Measurements from ENCODE around the gene CELF6.

The CELF6 gene

DNA sequence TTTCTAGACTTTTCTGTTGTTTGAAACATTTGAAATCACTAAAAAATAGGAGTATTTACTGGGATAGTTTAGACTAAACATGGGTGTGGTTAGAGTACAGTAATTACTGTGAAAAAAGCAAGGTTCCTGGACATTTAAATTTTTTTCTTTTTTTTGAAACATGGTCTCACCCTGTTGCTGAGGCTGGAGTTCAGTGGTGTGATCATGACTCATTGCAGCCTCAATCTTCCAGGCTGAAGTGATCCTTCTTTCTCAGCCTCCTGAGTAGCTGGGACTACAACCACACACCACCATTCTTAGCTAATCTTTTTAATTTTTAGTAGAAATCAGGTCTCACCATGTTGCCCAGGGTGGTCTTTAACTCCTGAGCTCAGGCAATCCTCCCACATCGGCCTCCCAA is 20.4 kb upstream of the CELF6 start:
- in situ Hi-C loops (cut with HindIII; ENCODE audit: low pct_unique_long_range_greater_than_20kb, low sequenced_read_pairs) = no loop called here

DNA sequence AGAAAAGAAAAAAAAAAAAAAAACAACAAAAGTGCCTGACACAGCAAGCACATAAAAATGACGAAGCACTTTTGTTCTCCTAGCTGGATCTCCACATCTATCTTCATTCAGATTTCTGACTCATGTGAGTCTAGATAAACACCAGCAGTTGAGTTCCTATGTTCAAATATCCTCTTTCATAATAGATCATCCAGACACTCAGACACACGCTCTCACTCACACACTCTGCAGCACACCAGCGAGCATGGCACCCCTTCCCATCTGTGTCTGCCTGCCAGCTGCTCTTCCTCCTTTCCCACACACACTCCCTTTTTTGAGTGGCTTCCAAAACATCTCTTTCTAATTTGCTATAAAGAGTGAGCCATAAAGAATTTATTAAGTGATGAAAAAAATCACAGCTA is 19.8 kb upstream of the CELF6 start:
- in situ Hi-C loops (cut with HindIII; ENCODE audit: low pct_unique_long_range_greater_than_20kb, low sequenced_read_pairs) = no loop called here
- no peak for TF ChIP-seq JUND (IDR thresholded peaks at IDR 0.05; ENCODE audit: low read depth)
- no peak for DNase-seq (ENCODE audit: low read depth in 1 of 2, low spot score in 1 of 2)

More for the DNA sequence above, 20.4 kb upstream of the CELF6 start:
- TF ChIP-seq JUND (IDR thresholded peaks at IDR 0.05; ENCODE audit: low read depth) = no peak
- DNase-seq (ENCODE audit: low read depth in 1 of 2, low spot score in 1 of 2) = no peak

- no peak for TF ChIP-seq JUND (IDR thresholded peaks at IDR 0.05; ENCODE audit: low read depth)
- no peak for DNase-seq (ENCODE audit: low read depth in 1 of 2, low spot score in 1 of 2)
- in situ Hi-C loops (cut with HindIII; ENCODE audit: low pct_unique_long_range_greater_than_20kb, low sequenced_read_pairs) = no loop called here
Measured at GRCh38 chr15:72338617-72339321, 18.8 kb upstream of the CELF6 start.

- DNase-seq (ENCODE audit: low read depth in 1 of 2, low spot score in 1 of 2) = no peak
- in situ Hi-C loops (cut with HindIII; ENCODE audit: low pct_unique_long_range_greater_than_20kb, low sequenced_read_pairs) = no loop called here
- TF ChIP-seq JUND (IDR thresholded peaks at IDR 0.05; ENCODE audit: low read depth) = no peak
Measured at GRCh38 chr15:72338148-72338547, 18.2 kb upstream of the CELF6 start.

DNA sequence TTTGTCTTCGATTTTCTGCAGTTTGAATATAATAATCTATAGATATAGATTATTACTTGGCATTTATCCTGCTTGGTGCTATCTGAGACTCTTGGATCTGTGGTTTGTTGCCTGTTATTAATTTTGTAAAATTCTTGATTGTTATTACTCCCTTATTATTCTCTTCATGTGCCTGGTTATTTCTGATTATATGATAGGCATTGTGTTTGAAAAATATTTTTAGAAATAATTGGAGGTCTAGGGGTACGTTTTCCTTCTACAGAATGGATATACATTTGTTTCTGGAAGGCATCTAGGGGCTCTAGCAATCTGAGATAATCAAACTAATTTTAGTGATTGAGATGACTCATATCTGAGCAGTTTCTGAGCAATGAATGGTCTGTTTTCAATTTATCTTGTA is 14.9 kb upstream of the CELF6 start:
- in situ Hi-C loops (cut with HindIII; ENCODE audit: low pct_unique_long_range_greater_than_20kb, low sequenced_read_pairs) = no loop called here
- no peak for TF ChIP-seq JUND (IDR thresholded peaks at IDR 0.05; ENCODE audit: low read depth)
- no peak for DNase-seq (ENCODE audit: low read depth in 1 of 2, low spot score in 1 of 2)

DNA sequence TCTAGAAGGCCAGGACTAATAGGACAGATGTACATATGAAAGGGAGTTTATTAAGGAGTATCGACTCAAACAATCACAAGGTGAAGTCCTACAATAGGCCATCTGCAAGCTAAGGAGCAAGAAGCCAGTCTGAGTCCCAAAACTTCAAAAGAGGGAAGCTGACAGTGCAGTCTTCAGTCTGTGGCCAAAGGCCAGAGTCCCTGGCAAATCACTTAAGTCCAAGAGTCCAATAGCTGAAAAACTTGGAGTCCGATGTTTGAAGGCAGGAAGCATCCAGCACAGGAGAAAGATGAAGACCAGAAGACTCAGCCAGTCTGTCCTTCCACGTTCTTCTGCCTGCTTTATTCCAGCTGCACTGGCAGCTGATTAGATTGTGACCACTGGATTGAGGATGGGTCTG is 11.1 kb upstream of the CELF6 start:
- TF ChIP-seq JUND (IDR thresholded peaks at IDR 0.05; ENCODE audit: low read depth) = no peak
- in situ Hi-C loops (cut with HindIII; ENCODE audit: low pct_unique_long_range_greater_than_20kb, low sequenced_read_pairs) = no loop called here
- no peak for DNase-seq (ENCODE audit: low read depth in 1 of 2, low spot score in 1 of 2)

DNA sequence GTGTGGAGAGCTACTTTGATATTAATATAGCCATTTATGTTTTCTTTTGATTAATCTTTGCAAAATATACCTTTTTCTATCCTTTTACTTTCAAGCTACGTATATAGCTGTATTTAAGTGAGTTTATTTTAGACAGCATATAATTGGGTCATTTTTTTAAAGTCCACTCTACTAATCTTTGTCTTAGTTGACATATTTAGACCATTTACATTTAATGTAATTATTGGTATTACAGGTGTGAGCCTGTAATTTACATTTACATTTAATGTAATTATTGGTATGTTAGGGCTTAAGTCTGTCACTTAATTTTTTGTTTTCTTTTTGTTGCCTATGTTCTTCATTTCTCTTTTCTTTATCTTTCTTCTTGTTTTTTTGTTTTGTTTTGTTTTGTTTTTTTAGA is 3.8 kb upstream of the CELF6 start:
- in situ Hi-C loops (cut with HindIII; ENCODE audit: low pct_unique_long_range_greater_than_20kb, low sequenced_read_pairs) = no loop called here
- DNase-seq (ENCODE audit: low read depth in 1 of 2, low spot score in 1 of 2) = no peak
- no peak for TF ChIP-seq JUND (IDR thresholded peaks at IDR 0.05; ENCODE audit: low read depth)

DNA sequence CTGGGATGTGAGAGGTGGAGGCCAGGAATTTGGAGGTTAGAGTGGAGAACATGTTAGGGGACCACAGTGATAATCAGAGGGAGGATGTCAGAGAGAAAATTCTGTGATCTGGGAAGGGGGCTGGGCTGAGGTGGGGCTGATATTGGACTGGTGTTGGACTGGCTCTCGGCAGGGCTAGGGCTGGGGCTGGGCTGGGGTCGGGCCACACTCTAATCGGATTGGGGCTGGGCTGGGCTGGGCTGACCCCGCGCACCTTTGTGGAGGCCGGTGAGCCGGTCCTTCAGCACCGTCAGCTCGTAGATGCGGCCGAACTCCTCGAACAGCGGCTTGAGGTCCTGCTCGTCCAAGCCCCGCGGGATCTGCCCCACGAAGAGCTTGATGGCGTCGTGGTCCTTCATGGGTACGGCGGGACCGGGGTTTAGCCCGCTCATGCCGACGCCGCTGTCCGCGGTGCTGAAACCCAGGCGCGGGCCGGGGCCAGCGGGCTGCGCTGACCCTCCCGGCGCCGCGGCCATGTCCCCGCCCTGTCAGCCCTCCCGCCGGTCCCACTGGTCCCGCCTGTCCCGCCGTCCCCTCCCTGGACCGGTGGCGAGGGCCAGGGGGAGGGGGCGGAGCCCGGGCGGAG is 485 bp downstream of the CELF6 start:
- no peak for TF ChIP-seq JUND (IDR thresholded peaks at IDR 0.05; ENCODE audit: low read depth)
- DNase-seq (ENCODE audit: low read depth in 1 of 2, low spot score in 1 of 2) = peak; percentile 89
- in situ Hi-C loops (cut with HindIII; ENCODE audit: low pct_unique_long_range_greater_than_20kb, low sequenced_read_pairs) = no loop called here

GRCh38 chr15:72318408-72318942 is 1.5 kb downstream of the CELF6 start:
- in situ Hi-C loops (cut with HindIII; ENCODE audit: low pct_unique_long_range_greater_than_20kb, low sequenced_read_pairs) = no loop called here
- no peak for TF ChIP-seq JUND (IDR thresholded peaks at IDR 0.05; ENCODE audit: low read depth)
- no peak for DNase-seq (ENCODE audit: low read depth in 1 of 2, low spot score in 1 of 2)

GRCh38 chr15:72315706-72316370 is 4.1 kb downstream of the CELF6 start:
- in situ Hi-C loops (cut with HindIII; ENCODE audit: low pct_unique_long_range_greater_than_20kb, low sequenced_read_pairs) = no loop called here
- no peak for TF ChIP-seq JUND (IDR thresholded peaks at IDR 0.05; ENCODE audit: low read depth)
- no peak for DNase-seq (ENCODE audit: low read depth in 1 of 2, low spot score in 1 of 2)

DNA sequence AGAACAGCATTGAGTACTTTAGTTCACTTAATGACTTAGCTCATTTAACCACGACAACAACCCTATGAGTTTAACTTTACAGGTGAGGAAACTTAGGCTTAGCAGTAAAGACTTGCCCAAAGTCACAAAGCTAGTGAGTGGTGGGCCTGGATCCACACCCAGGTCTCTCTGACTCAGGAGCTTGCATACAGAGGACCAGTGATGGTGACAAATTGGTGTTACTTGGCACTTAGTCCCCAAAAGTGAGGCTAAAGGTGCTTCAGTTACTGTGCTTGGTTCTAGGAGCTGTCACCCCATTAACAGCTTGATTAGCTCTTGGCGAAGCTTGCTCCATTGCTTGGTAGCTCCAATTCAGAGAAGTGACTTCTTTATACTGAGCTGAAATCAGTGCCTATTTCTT is 6.1 kb downstream of the CELF6 start:
- TF ChIP-seq JUND (IDR thresholded peaks at IDR 0.05; ENCODE audit: low read depth) = no peak
- DNase-seq (ENCODE audit: low read depth in 1 of 2, low spot score in 1 of 2) = no peak
- in situ Hi-C loops (cut with HindIII; ENCODE audit: low pct_unique_long_range_greater_than_20kb, low sequenced_read_pairs) = no loop called here

GRCh38 chr15:72313448-72313840 is 6.5 kb downstream of the CELF6 start:
- in situ Hi-C loops (cut with HindIII; ENCODE audit: low pct_unique_long_range_greater_than_20kb, low sequenced_read_pairs) = no loop called here
- TF ChIP-seq JUND (IDR thresholded peaks at IDR 0.05; ENCODE audit: low read depth) = no peak

More at GRCh38 chr15:72313448-72313840, 6.5 kb downstream of the CELF6 start:
- DNase-seq (ENCODE audit: low read depth in 1 of 2, low spot score in 1 of 2) = no peak
